Fibroblast of villous mesenchyme (primary cell): Measurements from ENCODE around the gene PLXND1. TPM values are rescaled to one million over a fixed set of nuclear protein-coding genes. Genes with fewer than 3 reads are reported as not detected.

Experiments used
- DNase-seq: peaks from one replicate; pipeline ENCODE4 v3.0.0-alpha.2; 2010; ENCODE audit warnings: low read depth
- H3K4me3 ChIP-seq: 2 replicates; pipeline ENCODE4 v1.5.1; 2011; ENCODE audit warnings: low read depth, mild to moderate bottlenecking, low read length
- CTCF ChIP-seq: IDR thresholded peaks from 2 replicates; pipeline ENCODE4 v1.5.1; 2012; ENCODE audit warnings: low read depth, mild to moderate bottlenecking, low read length; ENCODE audit not compliant: insufficient read depth
- total RNA-seq: library from RNA; depleted of rRNA; stranded (reverse); fragments of >200 nt; gene quantifications from 2 replicates; pipeline ENCODE4 v1.2.3, GENCODE V29; 2012

The PLXND1 gene
- total RNA-seq, 1 donor: 97.2 TPM

DNA sequence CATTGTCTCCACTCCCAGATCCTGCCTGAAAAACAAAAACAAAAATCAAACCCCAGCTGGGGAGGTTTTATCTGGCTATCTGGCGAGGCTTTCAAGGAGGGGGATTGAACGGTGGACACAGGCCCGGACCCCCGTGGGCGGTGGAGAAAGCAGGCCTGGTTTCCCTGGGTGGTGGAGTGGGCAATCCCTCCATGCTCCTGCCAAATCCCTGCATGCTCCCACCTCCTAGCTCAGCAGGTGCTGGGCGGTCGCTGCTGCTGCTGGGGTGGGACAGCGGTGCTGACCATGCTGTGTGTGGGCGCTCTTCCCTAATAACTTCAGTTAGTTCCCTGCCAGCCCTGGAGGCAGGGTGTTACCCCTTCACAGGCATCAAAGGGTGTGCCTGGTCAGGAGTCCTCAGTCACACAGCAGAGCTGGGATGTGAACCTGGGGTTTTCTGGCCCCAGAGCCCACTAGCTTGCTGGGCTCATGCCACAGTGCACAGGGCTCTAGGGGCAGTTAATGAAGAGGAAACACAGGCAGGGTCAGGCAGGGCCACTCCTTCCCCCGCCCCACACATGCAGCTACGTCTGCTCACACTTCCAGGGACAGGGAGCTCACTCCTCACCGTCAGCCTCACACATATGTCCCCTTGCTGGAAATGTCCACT, 15.9 kb upstream of the PLXND1 start:
- no peak for DNase-seq
- no peak overlapping the region for H3K4me3 ChIP-seq
- no peak for TF ChIP-seq CTCF

DNA sequence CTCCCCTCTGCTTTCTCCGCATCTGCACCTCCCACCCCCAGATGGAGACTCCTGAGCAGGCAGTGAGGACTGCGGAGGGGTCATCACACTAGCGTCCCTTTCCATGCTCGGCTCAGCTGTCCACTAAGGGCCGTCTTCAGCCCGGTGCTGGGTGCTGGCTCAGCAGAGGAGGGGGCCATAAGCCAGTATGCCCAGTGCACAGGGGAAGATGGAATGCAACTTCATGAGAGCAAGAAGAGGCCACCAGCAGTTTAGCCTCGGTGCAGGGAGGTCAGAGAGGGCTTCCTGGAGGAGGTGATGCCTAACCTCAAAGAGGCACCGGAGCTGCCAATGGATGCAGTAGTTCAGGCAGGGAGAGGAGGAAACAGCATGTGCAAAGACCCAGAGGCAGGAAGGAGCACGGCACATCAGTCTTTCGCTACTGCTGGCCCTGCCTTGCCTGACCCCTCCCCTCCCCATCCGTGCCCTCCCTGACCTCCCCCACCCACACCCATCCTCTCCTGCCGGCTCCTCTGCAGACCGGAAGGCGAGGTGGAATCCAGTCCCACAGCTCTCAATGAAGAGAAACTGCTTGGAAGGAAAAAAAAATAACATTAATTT, 15.2 kb upstream of the PLXND1 start:
- H3K4me3 ChIP-seq: no peak overlapping the region
- no peak for TF ChIP-seq CTCF
- no peak for DNase-seq

DNA sequence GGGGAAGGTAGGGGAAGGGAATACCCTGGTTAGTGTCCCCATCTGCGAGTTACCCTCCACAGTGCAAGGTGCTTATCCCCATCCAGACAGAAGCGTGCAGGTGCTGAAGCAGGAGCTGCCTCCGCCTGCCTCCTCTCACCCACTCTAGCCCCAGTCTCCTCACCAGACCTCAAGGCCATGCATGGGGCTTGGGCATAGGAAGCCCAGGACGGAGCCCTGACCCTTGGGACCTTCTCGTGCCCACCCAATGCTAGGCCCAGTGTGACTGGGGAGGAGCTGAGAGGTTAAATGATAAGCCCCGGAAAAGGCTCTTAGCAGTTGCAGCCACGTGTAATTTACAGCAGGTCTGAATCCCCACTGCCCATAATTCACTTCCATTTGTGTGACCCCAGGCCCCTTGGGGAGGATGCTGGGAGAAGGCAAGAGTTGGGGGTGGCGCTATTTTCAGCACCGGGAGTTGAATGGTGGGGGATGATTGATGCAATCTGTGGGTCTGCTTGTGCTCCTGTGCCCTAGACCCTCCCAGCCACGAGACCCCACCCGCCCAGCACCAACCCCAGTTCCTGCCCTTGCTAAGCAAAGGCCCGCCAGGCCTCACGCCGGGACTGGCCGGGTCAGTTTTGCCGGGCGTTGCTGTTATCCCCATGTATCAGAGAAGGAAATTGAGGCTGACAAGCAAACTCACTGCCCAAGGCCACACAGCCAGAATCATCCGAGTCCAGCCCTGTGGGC, 14.5 kb upstream of the PLXND1 start:
- DNase-seq: no peak
- TF ChIP-seq CTCF: no peak
- H3K4me3 ChIP-seq: no peak overlapping the region

DNA sequence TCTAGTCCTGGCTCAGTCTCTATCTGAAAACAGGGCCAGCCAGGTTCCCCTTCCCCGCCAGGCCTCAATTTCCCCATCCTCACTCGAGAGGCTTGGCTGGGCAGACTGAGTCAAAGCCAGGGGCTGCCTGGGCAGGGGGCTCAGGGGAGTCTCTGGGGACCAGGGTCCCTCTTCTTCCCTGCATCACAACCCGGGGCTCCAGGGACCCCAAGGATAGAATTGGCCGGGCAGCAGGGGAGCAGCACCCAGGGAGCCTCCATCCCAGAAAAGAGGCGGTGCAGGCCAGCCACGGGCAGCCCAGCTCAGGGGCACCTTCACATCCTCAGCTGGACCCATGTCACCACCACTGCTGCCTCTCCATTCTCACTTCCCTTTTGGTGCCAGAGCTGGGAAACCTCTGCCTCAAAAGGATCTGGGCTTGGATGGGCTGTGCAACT, 13.3 kb upstream of the PLXND1 start:
- no peak for DNase-seq
- H3K4me3 ChIP-seq: no peak overlapping the region

DNA sequence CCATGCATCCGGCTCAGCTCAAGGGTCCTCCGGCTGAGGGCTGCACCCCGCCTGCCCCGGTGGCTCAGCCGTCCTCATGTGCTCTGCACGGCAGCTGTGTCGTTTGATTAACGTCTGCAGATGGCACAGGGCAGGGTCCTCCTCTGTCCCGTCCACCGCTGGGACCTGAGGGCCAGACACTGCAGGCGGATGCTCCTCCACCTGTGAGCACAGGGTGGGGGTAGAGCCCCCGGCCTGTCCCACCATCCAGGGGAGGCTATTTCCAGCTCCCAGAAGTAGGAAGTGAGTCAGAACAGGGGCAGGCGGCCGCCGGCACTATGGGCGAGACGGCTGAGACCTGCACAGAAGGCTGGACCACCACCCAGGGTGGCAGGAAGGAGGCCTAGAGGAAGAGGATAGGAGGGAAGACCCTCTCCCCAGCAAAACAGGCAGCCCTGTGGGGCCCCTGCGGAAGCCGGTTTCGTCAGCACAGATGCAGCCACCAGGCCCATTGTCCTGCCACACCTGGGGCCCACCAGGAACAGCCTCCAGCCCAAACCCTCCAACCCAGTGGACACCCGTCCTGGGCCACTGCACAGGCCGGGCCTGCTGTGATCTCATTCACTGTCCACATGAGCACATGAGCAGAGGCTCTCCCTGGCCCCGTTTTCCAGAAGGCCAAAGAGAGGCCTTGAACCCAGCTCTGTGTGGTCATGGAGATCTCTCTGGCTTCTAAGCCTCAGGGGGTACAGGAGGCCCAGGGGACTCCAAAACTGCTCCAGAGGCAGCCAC, 12.6 kb upstream of the PLXND1 start:
- no peak overlapping the region for H3K4me3 ChIP-seq
- DNase-seq: no peak
- TF ChIP-seq CTCF: no peak

More for the DNA sequence above, 13.3 kb upstream of the PLXND1 start:
- TF ChIP-seq CTCF: no peak

GRCh38 chr3:129618186-129618820, 11.8 kb upstream of the PLXND1 start:
- TF ChIP-seq CTCF: no peak
- H3K4me3 ChIP-seq: no peak overlapping the region
- DNase-seq: no peak
